Measurements from ENCODE around the gene PRM1.

DNA sequence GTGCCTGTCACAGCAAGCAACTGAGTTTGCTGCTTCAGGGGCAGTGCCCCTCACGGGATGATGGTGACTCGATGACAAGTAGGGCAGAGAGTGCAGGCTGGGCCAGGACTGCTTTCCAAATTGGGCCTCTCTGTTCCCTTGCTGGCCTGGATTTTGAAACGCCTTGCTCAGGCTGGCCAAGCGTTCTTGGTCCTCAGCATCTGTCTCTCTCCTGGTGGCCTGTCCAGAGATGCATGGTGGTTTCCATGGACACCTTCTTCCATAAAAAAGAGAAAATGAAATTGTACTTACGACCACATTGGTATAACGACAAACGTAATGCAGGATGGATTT is 19.4 kb upstream of the PRM1 start:
- TF ChIP-seq ATF1 (CRISPR knock-in tag; IDR thresholded peaks at IDR 0.05) = no peak
- TF ChIP-seq, protein P1, sequence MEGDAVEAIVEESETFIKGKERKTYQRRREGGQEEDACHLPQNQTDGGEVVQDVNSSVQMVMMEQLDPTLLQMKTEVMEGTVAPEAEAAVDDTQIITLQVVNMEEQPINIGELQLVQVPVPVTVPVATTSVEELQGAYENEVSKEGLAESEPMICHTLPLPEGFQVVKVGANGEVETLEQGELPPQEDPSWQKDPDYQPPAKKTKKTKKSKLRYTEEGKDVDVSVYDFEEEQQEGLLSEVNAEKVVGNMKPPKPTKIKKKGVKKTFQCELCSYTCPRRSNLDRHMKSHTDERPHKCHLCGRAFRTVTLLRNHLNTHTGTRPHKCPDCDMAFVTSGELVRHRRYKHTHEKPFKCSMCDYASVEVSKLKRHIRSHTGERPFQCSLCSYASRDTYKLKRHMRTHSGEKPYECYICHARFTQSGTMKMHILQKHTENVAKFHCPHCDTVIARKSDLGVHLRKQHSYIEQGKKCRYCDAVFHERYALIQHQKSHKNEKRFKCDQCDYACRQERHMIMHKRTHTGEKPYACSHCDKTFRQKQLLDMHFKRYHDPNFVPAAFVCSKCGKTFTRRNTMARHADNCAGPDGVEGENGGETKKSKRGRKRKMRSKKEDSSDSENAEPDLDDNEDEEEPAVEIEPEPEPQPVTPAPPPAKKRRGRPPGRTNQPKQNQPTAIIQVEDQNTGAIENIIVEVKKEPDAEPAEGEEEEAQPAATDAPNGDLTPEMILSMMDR (IDR thresholded peaks at IDR 0.05) = no peak
- no peak for TF ChIP-seq CREB1 (CRISPR knock-in tag; IDR thresholded peaks at IDR 0.05)
- TF ChIP-seq SP1 (CRISPR knock-in tag; conservative IDR thresholded peaks at IDR 0.05) = no peak

Measured in WTC11 (cell line).